Measurements from ENCODE around the gene GPR75.

- no peak for TF ChIP-seq REST (IDR thresholded peaks at IDR 0.05; ENCODE audit: insufficient replicate concordance, low read depth)
- no peak for TF ChIP-seq CTCF (IDR thresholded peaks at IDR 0.05; ENCODE audit: insufficient read depth, low read length)
- no peak for TF ChIP-seq SPI1 (IDR thresholded peaks at IDR 0.05; ENCODE audit: borderline replicate concordance, low read depth)
Measured at GRCh38 chr2:53843595-53843994, 16.2 kb downstream of the GPR75 start.
